ENCODE results near the gene TTK. TPM values are rescaled to one million over a fixed set of nuclear protein-coding genes. Genes with fewer than 3 reads are reported as not detected.

The TTK gene
- total and polyA plus RNA-seq, 8 donors = 2.6 to 35.1 (median 15.9) TPM

GRCh38 chr6:80088637-80089036, 84.2 kb downstream of the TTK start:
- no peak for ATAC-seq
- no peak for TF ChIP-seq CTCF (IDR thresholded peaks at IDR 0.05)
- Histone ChIP-seq H3K27me3 (no peaks in the 10 kb centered on the region), H3K36me3 (no peaks in the 10 kb centered on the region), H3K4me1 (no peaks in the 10 kb centered on the region), H3K27ac (no peak overlapping the region), H3K9me3 (no peaks in the 10 kb centered on the region), H3K4me3 (no peak overlapping the region)
- no peak for DNase-seq
- intact Hi-C loops (cut with DNase I) = no loop called here

- ATAC-seq = no peak
- TF ChIP-seq CTCF (IDR thresholded peaks at IDR 0.05) = no peak
- intact Hi-C loops (cut with DNase I) = no loop called here
Measured at GRCh38 chr6:80091506-80091905, 87.1 kb downstream of the TTK start.

More at GRCh38 chr6:80091506-80091905, 87.1 kb downstream of the TTK start:
- no peaks in the 10 kb centered on the region for H3K27me3 ChIP-seq
- H3K36me3 ChIP-seq = no peaks in the 10 kb centered on the region
- H3K4me1 ChIP-seq = no peaks in the 10 kb centered on the region
- no peak for DNase-seq
- H3K4me3 ChIP-seq = no peak overlapping the region
- no peak overlapping the region for H3K27ac ChIP-seq
- H3K9me3 ChIP-seq = no peaks in the 10 kb centered on the region

Other genes with a start within 250 kb of the TTK start
- under 1 TPM; 0.68 to 0.70 TPM for gene ELOVL4, start 57.1 kb upstream of the TTK start, total RNA-seq
- 1 to 10 TPM; 1.1 to 1.7 (median 1.3) TPM for gene ELOVL4, start 57.1 kb upstream of the TTK start, polyA plus RNA-seq (ENCODE audit: insufficient read length in 6 of 6)
- gene BCKDHB, start 102.0 kb downstream of the TTK start, total RNA-seq = 10 to 100 TPM; 15.1 to 26.1 TPM
- 10 to 100 TPM; 20.5 to 24.0 (median 22.0) TPM for gene BCKDHB, start 102.0 kb downstream of the TTK start, polyA plus RNA-seq (ENCODE audit: insufficient read length in 6 of 6)

Data from left lung (tissue), 10 donors.